Loucy (cell line): ENCODE measurements around the gene ZNF831.

Experiments used
- H2AFZ ChIP-seq: fragments of 200-600 bp; sonication (generic); 2 replicates; pipeline ENCODE4 v1.6.0; 2016; ENCODE audit warnings: antibody characterized with exemption, mild to moderate bottlenecking, low read length, moderate library complexity
- H3F3A ChIP-seq: fragments of 200-600 bp; 2 replicates; pipeline ENCODE4 v1.6.0; 2016; ENCODE audit warnings: antibody characterized with exemption, low read depth, mild to moderate bottlenecking
- H3K27me3 ChIP-seq: fragments of 200-600 bp; sonication (generic); 2 replicates; pipeline ENCODE4 v1.6.1; 2014; ENCODE audit warnings: low read length, mild to moderate bottlenecking; ENCODE audit not compliant: insufficient read depth, poor library complexity, severe bottlenecking
- H3K36me3 ChIP-seq: fragments of 200-600 bp; sonication (generic); 2 replicates; pipeline ENCODE4 v1.6.1; 2016; ENCODE audit warnings: low read length; ENCODE audit not compliant: insufficient read depth
- H3K4me1 ChIP-seq: fragments of 200-600 bp; sonication (generic); 2 replicates; pipeline ENCODE4 v1.5.1; 2014; ENCODE audit warnings: low read length, mild to moderate bottlenecking; ENCODE audit not compliant: insufficient read depth, poor library complexity, severe bottlenecking
- H3K4me2 ChIP-seq: fragments of 200-600 bp; sonication (generic); 2 replicates; pipeline ENCODE4 v1.6.0; 2014; ENCODE audit warnings: antibody characterized with exemption, low read length, low read depth, mild to moderate bottlenecking; ENCODE audit not compliant: poor library complexity, severe bottlenecking
- H3K4me3 ChIP-seq: fragments of 200-600 bp; sonication (generic); 2 replicates; pipeline ENCODE4 v1.5.1; 2014; ENCODE audit warnings: low read length, mild to moderate bottlenecking, mixed read lengths; ENCODE audit not compliant: poor library complexity, severe bottlenecking
- H3K79me2 ChIP-seq: fragments of 200-600 bp; sonication (generic); 2 replicates; pipeline ENCODE4 v1.6.1; 2014; ENCODE audit warnings: low read length; ENCODE audit not compliant: insufficient read depth
- H3K9ac ChIP-seq: fragments of 200-600 bp; sonication (generic); 2 replicates; pipeline ENCODE4 v1.6.0; 2014; ENCODE audit warnings: mild to moderate bottlenecking, low read depth, low read length, moderate library complexity; ENCODE audit not compliant: poor library complexity, severe bottlenecking
- H3K9me2 ChIP-seq: fragments of 200-600 bp; sonication (generic); replicated peaks from 2 replicates; pipeline ENCODE4 v1.6.1; 2016; ENCODE audit warnings: low read depth, low read length, mixed read lengths
- H3K9me3 ChIP-seq: fragments of 200-600 bp; sonication (generic); 2 replicates; pipeline ENCODE4 v1.6.1; 2014; ENCODE audit warnings: mild to moderate bottlenecking, antibody characterized with exemption, low read length, low read depth; ENCODE audit not compliant: insufficient read depth
- H4K20me1 ChIP-seq: fragments of 200-600 bp; sonication (generic); 2 replicates; pipeline ENCODE4 v1.6.0; 2014; ENCODE audit warnings: antibody characterized with exemption, low read length, mild to moderate bottlenecking; ENCODE audit not compliant: insufficient read depth, poor library complexity, severe bottlenecking
- CTCF ChIP-seq: fragments of 200-600 bp; sonication (generic); conservative IDR thresholded peaks from 2 replicates; pipeline ENCODE4 v1.5.1; 2014; ENCODE audit warnings: mild to moderate bottlenecking, antibody characterized with exemption, low read length
- EZH2phosphoT487 ChIP-seq: fragments of 200-600 bp; IDR thresholded peaks from 2 replicates; pipeline ENCODE4 v1.6.1; 2018; ENCODE audit warnings: antibody characterized with exemption, mild to moderate bottlenecking, moderate library complexity, borderline replicate concordance

ZNF831 gene

GRCh38 chr20:59181936-59182335, 18.3 kb downstream of the ZNF831 start:
- Histone ChIP-seq H3F3A (no peaks in the 10 kb centered on the region), H2AFZ (no peak overlapping the region), H3K27me3 (no peaks in the 10 kb centered on the region), H3K36me3 (no peaks in the 10 kb centered on the region), H3K9ac (no peak overlapping the region), H3K4me2 (no peak overlapping the region), H3K79me2 (no peaks in the 10 kb centered on the region), H3K4me3 (no peak overlapping the region), H4K20me1 (no peaks in the 10 kb centered on the region), H3K9me3 (no peaks in the 10 kb centered on the region), H3K4me1 (no peaks in the 10 kb centered on the region), H3K9me2 (no peaks in the 10 kb centered on the region)
- no peak for TF ChIP-seq EZH2phosphoT487
- no peak for TF ChIP-seq CTCF

- Histone ChIP-seq H3K9me3 (no peaks in the 10 kb centered on the region), H3K4me2 (no peak overlapping the region), H3K79me2 (no peaks in the 10 kb centered on the region), H3K36me3 (no peaks in the 10 kb centered on the region), H3F3A (no peaks in the 10 kb centered on the region), H3K9ac (no peak overlapping the region), H3K27me3 (no peaks in the 10 kb centered on the region), H2AFZ (no peak overlapping the region), H4K20me1 (no peaks in the 10 kb centered on the region), H3K9me2 (no peaks in the 10 kb centered on the region), H3K4me1 (no peaks in the 10 kb centered on the region), H3K4me3 (no peak overlapping the region)
- TF ChIP-seq CTCF (no peak), EZH2phosphoT487 (no peak)
Measured at GRCh38 chr20:59182401-59183044, 18.9 kb downstream of the ZNF831 start.

- Histone ChIP-seq H3K9me2 (no peaks in the 10 kb centered on the region), H3K36me3 (no peaks in the 10 kb centered on the region), H3K79me2 (no peaks in the 10 kb centered on the region), H3K27me3 (no peaks in the 10 kb centered on the region), H3F3A (no peaks in the 10 kb centered on the region), H3K9me3 (no peaks in the 10 kb centered on the region), H4K20me1 (no peaks in the 10 kb centered on the region), H3K4me1 (no peaks in the 10 kb centered on the region), H3K4me3 (no peak overlapping the region), H3K9ac (no peak overlapping the region), H3K4me2 (no peak overlapping the region), H2AFZ (no peak overlapping the region)
- TF ChIP-seq CTCF (no peak), EZH2phosphoT487 (no peak)
Measured at GRCh38 chr20:59183751-59184150, 20.1 kb downstream of the ZNF831 start.
